SK-N-SH (cell line): ENCODE results near the gene PMM2. TPM values are rescaled to one million over a fixed set of nuclear protein-coding genes. Genes with fewer than 3 reads are reported as not detected.

Experiments used
- CTCF ChIA-PET: fragments of 300-600, 350-600 bp; formaldehyde crosslinking; extraction: SDS; loops from one replicate; lab custom pipeline; 2021; lab: Yijun Ruan, JAX
- POLR2A ChIA-PET: fragments of 350-600 bp; sonication (Branson Sonifier 250); formaldehyde crosslinking; extraction: SDS; loops from one replicate; lab custom pipeline; 2020; ENCODE audit warnings: antibody characterized with exemption, inconsistent platforms; lab: Yijun Ruan, JAX
- DNase-seq: peaks from one replicate; pipeline ENCODE4 v3.0.0; 2012
- H2AFZ ChIP-seq: fragments of 200-600 bp; sonication (generic); 2 replicates; pipeline ENCODE4 v1.8.1; 2016; ENCODE audit warnings: antibody characterized with exemption, mild to moderate bottlenecking, low read depth
- H3F3A ChIP-seq: fragments of 200-600 bp; sonication (generic); replicated peaks from 2 replicates; pipeline ENCODE3; 2016; ENCODE audit warnings: antibody characterized with exemption, mild to moderate bottlenecking; ENCODE audit not compliant: insufficient read depth
- H3K27ac ChIP-seq, 2 experiments: fragments of 200-500 bp in 1 of 2; fragments of 200-600 bp in 1 of 2; sonication (Bioruptor generic) in 1 of 2; sonication (generic), shearing (Covaris generic) in 1 of 2; 2 replicates each; pipeline versions ENCODE4 v1.5.1 to v1.6.1; 2014 to 2016; ENCODE audit warnings: low read depth in 2 of 2, inconsistent platforms in 1 of 2, low read length in 1 of 2, mild to moderate bottlenecking in 1 of 2, mixed read lengths in 1 of 2
- H3K27me3 ChIP-seq: fragments of 200-600 bp; sonication (generic), shearing (Covaris generic); 2 replicates; pipeline ENCODE4 v1.6.1; 2016; ENCODE audit warnings: mixed run types; ENCODE audit not compliant: insufficient read depth
- H3K36me3 ChIP-seq, 2 experiments: fragments of 200-500 bp in 1 of 2; fragments of 200-600 bp in 1 of 2; sonication (Bioruptor generic) in 1 of 2; sonication (generic) in 1 of 2; replicated peaks in 1 of 2; 2 replicates each; pipeline versions ENCODE3 to v1.5.1; 2014 to 2016; ENCODE audit warnings: low read length in 1 of 2, mild to moderate bottlenecking in 1 of 2; ENCODE audit not compliant: insufficient read depth in 2 of 2, control insufficient read depth in 1 of 2
- H3K4me1 ChIP-seq, 2 experiments: fragments of 200-500 bp in 1 of 2; fragments of 200-600 bp in 1 of 2; sonication (Bioruptor generic) in 1 of 2; sonication (generic), shearing (Covaris generic) in 1 of 2; 2 replicates each; pipeline versions ENCODE4 v1.5.1 to v1.6.1; 2014 to 2016; ENCODE audit warnings: low read depth in 1 of 2, low read length in 1 of 2, mixed run types in 1 of 2; ENCODE audit not compliant: insufficient read depth in 2 of 2, control insufficient read depth in 1 of 2
- H3K4me2 ChIP-seq: fragments of 200-600 bp; sonication (generic), shearing (Covaris generic); 2 replicates; pipeline ENCODE4 v1.6.1; 2017; ENCODE audit warnings: mixed run types
- H3K4me3 ChIP-seq, 2 experiments: fragments of 200-500 bp in 1 of 2; fragments of 200-600 bp in 1 of 2; sonication (Bioruptor generic) in 1 of 2; sonication (generic), shearing (Covaris generic) in 1 of 2; 2 replicates each; pipeline versions ENCODE4 v1.5.1 to v1.8.1; 2014 to 2016; ENCODE audit warnings: low read depth in 2 of 2, inconsistent platforms in 1 of 2, low read length in 1 of 2, mild to moderate bottlenecking in 1 of 2, mixed read lengths in 1 of 2, moderate library complexity in 1 of 2
- H3K79me2 ChIP-seq: fragments of 200-600 bp; sonication (generic); 2 replicates; pipeline ENCODE4 v1.8.1; 2017; ENCODE audit warnings: mild to moderate bottlenecking; ENCODE audit not compliant: insufficient read depth
- H3K9ac ChIP-seq: fragments of 200-600 bp; sonication (generic); 2 replicates; pipeline ENCODE4 v1.6.1; 2017; ENCODE audit warnings: mixed run types
- H3K9me2 ChIP-seq: fragments of 200-600 bp; sonication (generic); 2 replicates; pipeline ENCODE4 v1.6.1; 2017; ENCODE audit warnings: mixed run types
- H3K9me3 ChIP-seq: fragments of 200-600 bp; sonication (generic); 2 replicates; pipeline ENCODE4 v1.6.1; 2017; ENCODE audit warnings: mixed run types, mild to moderate bottlenecking, moderate library complexity
- H4K20me1 ChIP-seq: fragments of 200-600 bp; sonication (generic); 2 replicates; pipeline ENCODE4 v1.6.1; 2017; ENCODE audit warnings: mild to moderate bottlenecking, mixed run types; ENCODE audit not compliant: insufficient read depth
- CTCF ChIP-seq: fragments of 200-600 bp; sonication (generic); IDR thresholded peaks from 2 replicates; pipeline ENCODE4 v1.6.1; 2017; ENCODE audit warnings: antibody characterized with exemption, mild to moderate bottlenecking, moderate library complexity
- EP300 ChIP-seq, 2 experiments: IDR thresholded peaks; 2 replicates each; pipeline versions ENCODE4 v1.4.0 to v1.6.1; 2012; ENCODE audit warnings: borderline replicate concordance in 1 of 2, low read depth in 1 of 2, low read length in 1 of 2
- IRF3 ChIP-seq: fragments of 150-350 bp; IDR thresholded peaks from 2 replicates; pipeline ENCODE4 v1.6.1; 2016; ENCODE audit warnings: mild to moderate bottlenecking, low read depth, low read length
- JUND ChIP-seq: IDR thresholded peaks from 2 replicates; pipeline ENCODE4 v1.4.0; 2012
- MEF2A ChIP-seq: IDR thresholded peaks from 2 replicates; pipeline ENCODE4 v1.4.0; 2012; ENCODE audit warnings: low read depth, borderline replicate concordance
- NRF1 ChIP-seq: IDR thresholded peaks from 2 replicates; pipeline ENCODE4 v1.6.1; 2012; ENCODE audit warnings: low read depth, mild to moderate bottlenecking, low read length
- RXRA ChIP-seq: IDR thresholded peaks from 2 replicates; pipeline ENCODE4 v1.4.0; 2012; ENCODE audit warnings: low read depth, mild to moderate bottlenecking, borderline replicate concordance
- SIN3A ChIP-seq: IDR thresholded peaks from 2 replicates; pipeline ENCODE4 v1.6.1; 2012; ENCODE audit warnings: low read depth, mild to moderate bottlenecking, low read length, moderate library complexity, borderline replicate concordance
- SMC3 ChIP-seq: IDR thresholded peaks from 2 replicates; pipeline ENCODE4 v1.6.1; 2012; ENCODE audit warnings: low read depth, low read length, improper control_type of control experiment
- TCF12 ChIP-seq: IDR thresholded peaks from 2 replicates; pipeline ENCODE4 v1.4.0; 2012
- USF2 ChIP-seq: fragments of 150-350 bp; IDR thresholded peaks from 2 replicates; pipeline ENCODE4 v1.6.1; 2017; ENCODE audit warnings: antibody characterized with exemption, low read length, low read depth, borderline replicate concordance
- ZBTB33 ChIP-seq: IDR thresholded peaks from 2 replicates; pipeline ENCODE4 v1.4.0; 2012; ENCODE audit warnings: low read depth, borderline replicate concordance
- whole genome bisulfite sequencing: methylation state at CpG from one replicate; pipeline ENCODE4 v1.1.6; 2017; ENCODE audit warnings: low lambda C conversion rate; 5-methylcytosine and 5-hydroxymethylcytosine counted together
- polyA plus RNA-seq, 3 experiments: library from polyadenylated mRNA; depleted of rRNA; stranded (reverse); fragments of >200 nt; gene quantifications; 2 replicates each; pipeline ENCODE4 v1.2.3, GENCODE V29; 2012

PMM2 gene
- polyA plus RNA-seq, 1 of the 3 experiments (the other 2 are of a cell fraction) = 24.3 TPM

GRCh38 chr16:8808009-8808408, 10.4 kb downstream of the PMM2 start:
- Histone ChIP-seq H3K27ac (peak overlapping the region in 1 of 2 experiments; percentile 82; a peak in 2 of 4 replicates), H4K20me1 (peaks cover 29% of the 10 kb centered on the region), H3K27me3 (no peaks in the 10 kb centered on the region), H3K4me3 (no peak overlapping the region), H3K9me2 (no peaks in the 10 kb centered on the region), H3K4me1 (peaks cover 0 to 41% of the 10 kb centered on the region in 2 experiments; a peak in 1 of 4 replicates), H2AFZ (no peak overlapping the region)
- CTCF ChIA-PET = no interaction called here
- no peak for DNase-seq
- POLR2A ChIA-PET = no interaction called here
- TF ChIP-seq SIN3A = no peak
- TF ChIP-seq RXRA = no peak
- no peak for TF ChIP-seq SMC3
- TF ChIP-seq EP300 (IDR thresholded peaks at IDR 0.05; ENCODE audit: borderline replicate concordance in 1 of 2, low read depth in 1 of 2, low read length in 1 of 2) = no peak
- no peak for TF ChIP-seq USF2
- no peak for TF ChIP-seq MEF2A
- TF ChIP-seq JUND = no peak
- no peak for TF ChIP-seq ZBTB33
- no peak for TF ChIP-seq NRF1
- no peak for TF ChIP-seq TCF12
- no peak for TF ChIP-seq IRF3
- TF ChIP-seq CTCF = no peak
- TF ChIP-seq, all 33 proteins: peak for 0
- Histone ChIP-seq H3K36me3 (peaks cover 74 to 91% of the 10 kb centered on the region in 2 experiments), H3K9me3 (no peaks in the 10 kb centered on the region), H3K9ac (no peak overlapping the region), H3K4me2 (no peak overlapping the region), H3K79me2 (peaks cover 78% of the 10 kb centered on the region), H3F3A (no peaks in the 10 kb centered on the region)
- 100% methylated on average over 3 of the region's 3 CpGs for WGBS
